GM19463 (cell line): ENCODE data around the gene EFEMP2.
"Not testable (repeated sequence)": the region's sequence is repeated elsewhere in the genome, so short reads cannot be mapped to it uniquely, and the experiment has no call there.

ENCODE experiments used
- ATAC-seq: cut with Tn5 transposase; IDR thresholded peaks from one replicate; pipeline ENCODE4 v1.9.1; 2021; ENCODE audit warnings: mild to moderate bottlenecking, moderate library complexity; ENCODE audit not compliant: unreplicated experiment

The EFEMP2 gene

DNA sequence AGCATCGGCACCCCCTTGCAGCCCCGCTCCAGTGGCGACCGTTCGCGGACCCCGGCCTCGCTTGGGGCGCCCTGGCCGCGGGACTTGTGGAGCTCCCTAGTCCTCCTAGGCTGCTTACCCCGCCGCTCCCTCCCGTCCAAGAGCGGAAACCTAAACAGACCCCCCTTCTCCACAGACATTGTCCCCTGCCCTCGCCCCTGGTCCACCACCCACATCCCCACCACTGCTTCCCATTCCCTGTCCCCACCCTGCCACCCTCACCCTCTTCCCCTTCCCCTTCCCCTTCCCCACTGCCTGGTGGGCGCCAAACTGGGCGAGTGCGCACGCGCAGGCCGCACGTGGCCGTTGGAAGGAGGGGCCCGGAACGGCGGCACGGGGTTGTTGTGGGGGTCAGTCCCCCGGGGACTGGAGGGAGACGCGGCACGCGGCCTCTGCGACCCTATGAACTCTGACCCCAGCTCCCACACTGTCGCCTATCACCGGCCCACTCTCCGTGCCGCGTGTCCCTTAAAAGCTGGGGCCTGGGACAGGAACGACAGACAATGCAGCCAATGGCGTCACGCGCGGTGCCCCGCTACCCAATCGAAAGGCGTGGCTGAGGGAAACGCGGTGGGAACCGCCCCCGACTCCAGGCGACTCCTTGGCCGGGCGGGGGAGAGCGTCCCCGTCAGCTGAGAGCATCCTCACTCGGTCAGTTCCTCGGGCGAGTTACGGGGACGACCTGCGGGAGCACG lies 39.1 kb downstream of the EFEMP2 start, which contains the start of gene SNX32:
Gene SNX32 (plus strand): TSS at position 667 of the 734 bp plus-strand sequence. CDS start 103 bp downstream, outside the sequence.
- peak; percentile 99 for ATAC-seq

DNA sequence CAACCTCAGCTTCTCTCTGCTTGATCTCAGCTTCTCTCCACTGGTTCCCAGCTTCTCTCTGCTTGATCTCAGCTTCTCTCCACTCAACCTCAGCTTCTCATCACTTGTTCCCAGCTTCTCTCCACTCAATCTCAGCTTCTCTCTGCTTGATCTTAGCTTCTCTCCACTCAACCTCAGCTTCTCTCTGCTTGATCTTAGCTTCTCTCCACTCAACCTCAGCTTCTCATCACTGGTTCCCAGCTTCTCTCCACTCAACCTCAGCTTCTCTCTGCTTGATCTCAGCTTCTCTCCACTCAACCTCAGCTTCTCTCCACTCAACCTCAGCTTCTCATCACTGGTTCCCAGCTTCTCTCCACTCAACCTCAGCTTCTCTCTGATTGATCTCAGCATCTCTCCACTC lies 40.4 kb downstream of the EFEMP2 start:
- ATAC-seq, result not testable (repeated sequence)

DNA sequence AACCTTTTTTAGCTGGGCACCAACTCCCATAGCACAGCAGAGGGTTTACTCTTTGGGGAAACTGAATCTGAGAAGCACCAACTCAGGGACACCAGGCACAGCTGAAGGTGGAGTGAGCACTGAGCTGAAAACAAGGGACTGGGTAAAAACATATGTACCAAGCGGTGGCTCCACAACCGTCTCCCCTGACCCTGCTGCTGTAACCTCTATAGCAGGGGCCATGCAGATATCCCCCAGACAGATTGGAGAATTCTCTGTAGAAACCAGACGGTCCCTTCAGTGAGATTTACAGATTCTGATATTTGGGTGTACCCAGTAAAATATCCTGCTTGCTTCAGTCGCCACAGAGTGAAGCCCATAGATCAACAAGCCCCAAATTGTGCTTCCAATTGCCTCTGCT lies 43.1 kb downstream of the EFEMP2 start:
- no peak for ATAC-seq

DNA sequence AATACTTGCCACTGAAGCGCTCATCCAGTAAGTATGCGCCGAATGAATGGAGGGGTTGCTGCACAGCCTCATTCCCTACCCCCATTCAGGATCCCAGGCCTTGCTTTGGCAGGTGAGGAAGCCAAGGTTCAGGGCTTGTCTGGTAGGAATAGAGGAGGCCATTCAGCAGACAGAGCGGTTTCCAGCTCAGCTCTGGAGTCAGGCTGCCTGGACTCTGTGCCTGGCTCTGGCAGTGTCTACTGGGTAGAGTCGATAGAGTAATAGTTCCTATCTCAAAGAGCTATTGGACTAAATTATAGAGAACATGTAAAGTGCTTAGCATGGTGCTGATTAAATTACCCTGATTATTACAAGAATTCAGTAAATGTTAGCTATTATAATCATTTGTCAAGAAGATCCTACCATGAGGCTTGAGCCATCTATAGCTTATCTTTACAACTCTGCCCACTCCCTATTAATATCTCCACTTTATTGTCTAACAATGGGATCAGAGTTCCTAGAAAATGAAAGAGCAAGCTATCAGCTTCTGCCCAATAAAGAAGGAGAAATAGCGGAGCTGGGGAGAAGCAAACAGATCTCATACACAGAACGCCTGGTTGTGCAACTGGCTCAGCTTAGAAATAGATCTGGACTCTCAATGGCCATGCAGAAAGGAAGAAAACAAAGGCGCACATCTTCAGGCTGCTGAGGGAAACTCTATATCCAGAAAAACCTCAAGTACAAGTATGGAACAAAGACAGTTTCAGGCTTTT lies 45.4 kb downstream of the EFEMP2 start:
- no peak for ATAC-seq

GRCh38 chr11:65822776-65823528 lies 49.6 kb downstream of the EFEMP2 start:
- ATAC-seq, result no peak

GRCh38 chr11:65821107-65821506 lies 51.5 kb downstream of the EFEMP2 start:
- no peak for ATAC-seq

DNA sequence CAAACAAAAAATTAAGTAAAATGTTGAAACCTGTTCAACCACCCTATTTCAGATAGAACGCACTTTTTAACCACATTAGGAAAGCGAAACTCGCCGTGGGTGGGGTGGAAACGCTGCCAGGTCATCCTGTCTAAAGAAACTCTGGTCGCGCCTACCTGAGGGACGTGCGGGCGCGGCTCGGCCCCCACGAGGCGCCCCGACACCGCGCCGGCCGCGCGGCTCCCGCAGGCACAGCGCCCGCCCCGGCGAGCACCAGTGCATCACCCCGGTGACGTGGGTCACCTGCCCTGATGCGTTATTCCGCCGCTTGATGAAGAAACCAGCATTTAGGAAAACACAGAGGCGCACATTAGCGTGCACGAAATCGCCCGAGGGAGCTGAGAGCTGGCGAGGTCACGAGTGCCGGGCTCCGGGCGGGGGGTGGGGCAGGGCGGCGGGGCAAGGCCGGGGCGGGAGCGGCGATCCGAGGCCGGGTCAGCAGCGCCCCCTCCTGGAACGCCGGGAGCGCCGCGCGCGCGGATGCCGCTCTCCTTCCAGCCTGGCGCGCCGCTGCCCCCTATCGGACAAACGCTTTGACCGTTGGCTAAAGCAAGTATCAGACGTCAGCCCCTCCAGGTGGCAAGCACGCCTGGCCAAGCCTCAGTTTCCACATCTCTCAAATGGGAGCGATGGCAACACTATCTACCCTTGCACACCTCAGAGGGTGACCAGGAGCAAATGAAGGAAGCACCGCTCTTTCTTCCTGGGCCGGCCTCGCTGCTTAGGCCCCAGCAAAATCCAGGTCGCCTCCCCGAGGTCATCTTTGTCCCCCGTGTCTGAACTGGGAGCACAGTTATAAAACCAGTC lies 54.5 kb downstream of the EFEMP2 start:
- peak; percentile 78 for ATAC-seq

DNA sequence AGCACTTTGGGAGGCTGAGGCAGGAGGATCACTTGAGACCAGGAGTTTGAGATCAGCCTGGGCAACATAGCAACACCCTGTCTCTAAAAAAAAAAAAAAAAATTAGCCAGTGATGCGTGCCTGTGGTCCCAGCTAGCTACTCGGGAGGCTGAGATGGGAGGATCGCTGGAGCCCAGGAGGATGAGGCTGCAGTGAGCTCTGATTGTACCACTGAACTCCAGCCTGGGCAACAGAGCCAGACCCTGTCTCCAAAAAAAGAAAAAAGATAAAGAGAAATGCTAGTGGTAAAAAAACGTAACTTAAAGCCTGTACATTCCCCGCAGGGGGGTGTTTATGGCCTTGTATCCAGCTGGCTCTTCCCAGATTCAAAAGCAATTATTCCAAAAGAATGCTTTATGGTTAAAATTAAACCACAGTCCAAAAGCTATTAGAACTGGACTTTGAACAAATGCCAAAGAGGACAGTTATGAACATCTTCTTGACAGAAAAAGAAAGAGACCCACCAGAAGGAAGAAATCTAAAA lies 55.2 kb downstream of the EFEMP2 start:
- ATAC-seq, result no peak

- ATAC-seq, result no peak
Observed at GRCh38 chr11:65816696-65817095, 55.9 kb downstream of the EFEMP2 start.
